Activated T-cell treated with anti-CD3 and anti-CD28 coated beads for 1 hour (primary cell): ENCODE data around the gene USE1.
"Not testable (repeated sequence)": the region's sequence is repeated elsewhere in the genome, so short reads cannot be mapped to it uniquely, and the experiment has no call there.

Experiments used
- DNase-seq: peaks from one replicate; pipeline ENCODE4 v3.0.0-alpha.2; 2020; ENCODE audit warnings: low read depth

Gene USE1

GRCh38 chr19:17215127-17215971, at the start of gene USE1:
TSS of gene USE1 (plus strand) at chr19:17215357. CDS start at chr19:17215406, 49 bp downstream.
- DNase-seq: peak; percentile 77

- DNase-seq: no peak
Measured at GRCh38 chr19:17165715-17166114, 49.4 kb upstream of the USE1 start.

- no peak for DNase-seq
Measured at GRCh38 chr19:17170538-17171297, 44.4 kb upstream of the USE1 start.

GRCh38 chr19:17171874-17172273, 43.3 kb upstream of the USE1 start:
- DNase-seq: no peak

- DNase-seq: no peak
Measured at GRCh38 chr19:17172624-17173345, 42.4 kb upstream of the USE1 start.

GRCh38 chr19:17178291-17178690, 36.9 kb upstream of the USE1 start:
- DNase-seq: no peak

GRCh38 chr19:17180997-17181702, 34.0 kb upstream of the USE1 start:
- DNase-seq: no peak

- no peak for DNase-seq
Measured at GRCh38 chr19:17183271-17183761, 31.8 kb upstream of the USE1 start.

GRCh38 chr19:17183858-17184321, 31.3 kb upstream of the USE1 start:
- DNase-seq: no peak

GRCh38 chr19:17184371-17184841, 30.8 kb upstream of the USE1 start:
- DNase-seq: peak; percentile 37

- DNase-seq: no peak
Measured at GRCh38 chr19:17185590-17185989, 29.6 kb upstream of the USE1 start.

- DNase-seq: not testable (repeated sequence)
Measured at GRCh38 chr19:17191736-17192135, 23.4 kb upstream of the USE1 start.

GRCh38 chr19:17192751-17193150, 22.4 kb upstream of the USE1 start:
- no peak for DNase-seq

GRCh38 chr19:17194608-17195007, 20.5 kb upstream of the USE1 start:
- DNase-seq: no peak

GRCh38 chr19:17195106-17195505, 20.1 kb upstream of the USE1 start:
- no peak for DNase-seq

- no peak for DNase-seq
Measured at GRCh38 chr19:17196610-17197009, 18.5 kb upstream of the USE1 start.

GRCh38 chr19:17197666-17198065, 17.5 kb upstream of the USE1 start:
- no peak for DNase-seq

GRCh38 chr19:17200408-17201079, 14.6 kb upstream of the USE1 start:
- DNase-seq: no peak

- no peak for DNase-seq
Measured at GRCh38 chr19:17202249-17202648, 12.9 kb upstream of the USE1 start.

GRCh38 chr19:17202713-17203112, 12.4 kb upstream of the USE1 start:
- no peak for DNase-seq
